ENCODE data around the gene SRGAP3. TPM values are rescaled to one million over a fixed set of nuclear protein-coding genes. Genes with fewer than 3 reads are reported as not detected.

SRGAP3 gene
- total and polyA plus RNA-seq, 7 experiments from 2014 or later, result 1.4 to 6.0 (median 4.6) TPM

DNA sequence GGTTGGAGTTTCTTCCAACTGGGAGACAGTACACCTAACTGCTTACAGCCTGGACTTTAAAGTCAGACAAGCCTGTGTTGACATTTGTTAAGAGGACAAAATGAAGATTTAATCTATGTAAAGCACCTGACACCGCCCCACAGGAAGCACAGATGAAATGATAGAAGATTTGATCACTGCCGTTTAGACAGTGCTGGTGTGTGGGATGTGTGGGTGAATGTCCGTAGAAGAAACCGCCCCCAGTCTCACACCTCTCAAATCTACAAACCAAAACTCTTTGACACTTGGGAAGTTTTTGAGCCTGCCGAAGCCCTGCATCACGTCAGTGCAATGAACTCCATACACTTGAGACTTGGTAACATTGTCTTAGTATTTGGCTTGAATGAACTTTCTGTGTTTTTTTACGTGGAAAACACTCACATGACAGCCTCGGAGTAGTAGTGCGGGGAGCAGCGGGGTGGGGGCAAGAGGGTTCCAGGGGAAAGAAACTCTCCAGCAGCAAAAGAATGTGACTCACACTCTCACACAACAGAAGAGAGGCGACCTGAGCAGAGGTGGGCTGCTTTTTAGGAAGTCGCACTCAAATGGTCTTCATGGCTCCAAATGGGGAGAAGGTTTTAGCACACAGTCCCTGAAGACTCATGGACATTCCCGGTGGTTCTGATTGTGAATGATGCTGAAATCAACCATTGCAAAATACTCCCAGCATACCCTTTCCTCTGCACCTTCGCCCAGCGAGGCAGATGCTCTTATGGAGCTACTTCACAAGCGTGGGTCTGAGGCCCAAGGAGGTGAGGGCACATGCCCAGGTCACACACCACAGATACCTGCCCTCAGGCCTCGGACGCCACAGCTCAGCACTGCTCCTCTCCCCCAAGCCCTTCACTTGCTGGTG, 79.2 kb downstream of the SRGAP3 start:
- H3K36me3 Mint-ChIP-seq, result no peaks in the 10 kb centered on the region
- peak overlapping the region; percentile 41 to 87 (median 62) for H3K27ac Mint-ChIP-seq
- POLR2A ChIA-PET, result interaction anchor here (0.7 kb wide), 1 partner anchor 1658 kb away, joined by 3 read pairs; no protein-coding TSS in a partner anchor
- H3K9me3 ChIP-seq (ENCODE audit: control insufficient read depth in 2 of 3, low read length in 3 of 3), result no peaks in the 10 kb centered on the region
- ATAC-seq (peak; percentile 76), DNase-seq (peak in 4 of 9 donors; percentile 15 to 26 (median 21))
- H3K36me3 ChIP-seq (ENCODE audit: control insufficient read depth in 2 of 3, insufficient read depth in 3 of 3, low read length in 3 of 3), result no peaks in the 10 kb centered on the region
- peak overlapping the region; percentile 3 for H3K4me3 ChIP-seq (ENCODE audit: low read length)
- peak overlapping the region; percentile 51 to 74 (median 70) for H3K4me3 Mint-ChIP-seq
- H3K9me3 Mint-ChIP-seq, result no peaks in the 10 kb centered on the region
- no peaks in the 10 kb centered on the region for H3K27me3 Mint-ChIP-seq
- H3K4me1 Mint-ChIP-seq, result peaks cover 16 to 58% (median 46%) of the 10 kb centered on the region in 7 donors
- no peak overlapping the region for H3K27ac ChIP-seq (ENCODE audit: low read depth, low read length)
- H3K4me1 ChIP-seq (ENCODE audit: control insufficient read depth in 2 of 2, insufficient read depth in 2 of 2, low read length in 2 of 2), result peaks cover 29 to 33% of the 10 kb centered on the region in 2 donors
- no peaks in the 10 kb centered on the region for H3K27me3 ChIP-seq (ENCODE audit: control insufficient read depth in 2 of 2, insufficient read depth in 2 of 2, low read length in 2 of 2)
- intact Hi-C loops (cut with micrococcal nuclease), result no loop called here
- CTCF ChIA-PET, result no interaction called here

GRCh38 chr3:9169326-9169725, 80.1 kb downstream of the SRGAP3 start:
- Mint-ChIP-seq H3K27ac (peak overlapping the region in 7 of 9 donors; percentile 5 to 87 (median 49)), H3K4me1 (peaks cover 16 to 58% (median 46%) of the 10 kb centered on the region in 7 donors), H3K36me3 (no peaks in the 10 kb centered on the region), H3K9me3 (no peaks in the 10 kb centered on the region), H3K4me3 (peak overlapping the region in 8 of 10 donors; percentile 15 to 70 (median 34)), H3K27me3 (no peaks in the 10 kb centered on the region)
- ChIA-PET POLR2A (no interaction called here), CTCF (no interaction called here)
- Histone ChIP-seq H3K36me3 (ENCODE audit: control insufficient read depth in 2 of 3, insufficient read depth in 3 of 3, low read length in 3 of 3) (no peaks in the 10 kb centered on the region), H3K4me3 (ENCODE audit: low read length) (no peak overlapping the region), H3K27me3 (ENCODE audit: control insufficient read depth in 2 of 2, insufficient read depth in 2 of 2, low read length in 2 of 2) (no peaks in the 10 kb centered on the region), H3K9me3 (ENCODE audit: control insufficient read depth in 2 of 3, low read length in 3 of 3) (no peaks in the 10 kb centered on the region), H3K27ac (ENCODE audit: low read depth, low read length) (no peak overlapping the region), H3K4me1 (ENCODE audit: control insufficient read depth in 2 of 2, insufficient read depth in 2 of 2, low read length in 2 of 2) (peaks cover 29 to 33% of the 10 kb centered on the region in 2 donors)
- ATAC-seq (no peak), DNase-seq (no peak)
- intact Hi-C loops (cut with micrococcal nuclease), result no loop called here

DNA sequence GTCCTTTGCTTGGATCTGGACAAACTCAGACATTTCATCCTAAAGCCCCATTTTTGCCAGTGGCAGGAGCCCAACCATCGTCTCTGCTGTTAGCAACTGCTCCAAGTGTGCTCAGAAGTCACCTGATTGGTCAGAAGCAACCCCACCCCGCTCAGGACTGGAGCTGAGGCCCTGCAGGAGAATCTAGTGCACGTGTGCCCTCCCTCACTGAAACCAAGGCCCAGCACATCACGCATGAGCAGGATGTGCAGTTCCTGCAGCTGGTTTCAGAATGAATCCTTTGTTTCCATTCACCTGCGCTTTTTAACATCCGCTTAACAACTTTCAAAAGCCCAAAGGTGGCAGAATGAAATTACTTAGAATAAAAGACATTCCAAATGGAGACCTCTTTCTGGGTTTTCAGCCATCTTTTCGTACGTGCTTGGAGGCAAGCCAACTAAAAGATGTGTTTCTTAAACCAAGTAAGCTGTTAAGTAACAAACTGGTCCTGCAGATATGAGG, 81.2 kb downstream of the SRGAP3 start:
- Histone ChIP-seq H3K4me3 (ENCODE audit: low read length) (no peak overlapping the region), H3K36me3 (ENCODE audit: control insufficient read depth in 2 of 3, insufficient read depth in 3 of 3, low read length in 3 of 3) (no peaks in the 10 kb centered on the region), H3K9me3 (ENCODE audit: control insufficient read depth in 2 of 3, low read length in 3 of 3) (no peaks in the 10 kb centered on the region), H3K27ac (ENCODE audit: low read depth, low read length) (peak overlapping the region; percentile 29), H3K27me3 (ENCODE audit: control insufficient read depth in 2 of 2, insufficient read depth in 2 of 2, low read length in 2 of 2) (no peaks in the 10 kb centered on the region), H3K4me1 (ENCODE audit: control insufficient read depth in 2 of 2, insufficient read depth in 2 of 2, low read length in 2 of 2) (peaks cover 29 to 33% of the 10 kb centered on the region in 2 donors)
- no peaks in the 10 kb centered on the region for H3K27me3 Mint-ChIP-seq
- intact Hi-C loops (cut with micrococcal nuclease), result loop anchor here in 1 of 2 donors (1.0 kb wide), 3 partner anchors 12 to 205 kb away; partner anchors contain the start of genes RAD18 and SRGAP3
- H3K4me3 Mint-ChIP-seq, result peak overlapping the region in 7 of 10 donors; percentile 2 to 70 (median 19)
- H3K36me3 Mint-ChIP-seq, result no peaks in the 10 kb centered on the region
- POLR2A ChIA-PET, result no interaction called here
- peaks cover 7 to 56% (median 46%) of the 10 kb centered on the region in 7 donors for H3K4me1 Mint-ChIP-seq
- H3K27ac Mint-ChIP-seq, result peak overlapping the region in 6 of 9 donors; percentile 21 to 76 (median 46)
- CTCF ChIA-PET, result no interaction called here
- DNase-seq (peak in 6 of 9 donors; percentile 18 to 60 (median 37)), ATAC-seq (no peak)
- no peaks in the 10 kb centered on the region for H3K9me3 Mint-ChIP-seq

DNA sequence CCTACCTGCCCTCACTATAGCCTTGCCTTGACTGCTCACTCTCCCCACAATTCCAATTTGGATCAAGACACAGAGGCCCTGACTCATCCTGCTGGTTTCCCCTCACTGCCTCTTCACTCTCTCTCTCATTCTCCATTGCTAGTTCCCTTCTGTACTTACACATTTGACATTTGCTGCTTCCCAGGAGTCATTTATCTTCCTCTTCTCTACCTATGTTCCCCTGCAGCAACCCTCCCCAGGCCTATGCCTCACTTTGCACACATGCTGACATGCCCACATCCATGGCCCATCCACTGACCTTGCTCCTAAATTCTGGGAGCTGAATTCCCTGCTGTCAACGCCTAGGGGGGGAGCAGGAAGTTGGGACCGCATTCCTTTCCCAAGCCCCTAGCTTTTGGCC, 82.2 kb downstream of the SRGAP3 start:
- Mint-ChIP-seq H3K4me3 (no peak overlapping the region), H3K36me3 (no peaks in the 10 kb centered on the region), H3K9me3 (no peaks in the 10 kb centered on the region), H3K27ac (no peak overlapping the region), H3K4me1 (peaks cover 0 to 53% (median 39%) of the 10 kb centered on the region in 7 donors), H3K27me3 (peaks cover 0 to 4% (median 0%) of the 10 kb centered on the region in 5 donors)
- H3K27me3 ChIP-seq (ENCODE audit: control insufficient read depth in 2 of 2, insufficient read depth in 2 of 2, low read length in 2 of 2), result no peaks in the 10 kb centered on the region
- no peak overlapping the region for H3K4me3 ChIP-seq (ENCODE audit: low read length)
- intact Hi-C loops (cut with micrococcal nuclease), result no loop called here
- ChIA-PET POLR2A (interaction anchor here (1.2 kb wide), 1 partner anchor 19 kb away, joined by 3 read pairs; no protein-coding TSS in a partner anchor), CTCF (no interaction called here)
- no peaks in the 10 kb centered on the region for H3K9me3 ChIP-seq (ENCODE audit: control insufficient read depth in 2 of 3, low read length in 3 of 3)
- no peaks in the 10 kb centered on the region for H3K36me3 ChIP-seq (ENCODE audit: control insufficient read depth in 2 of 3, insufficient read depth in 3 of 3, low read length in 3 of 3)
- no peak overlapping the region for H3K27ac ChIP-seq (ENCODE audit: low read depth, low read length)
- H3K4me1 ChIP-seq (ENCODE audit: control insufficient read depth in 2 of 2, insufficient read depth in 2 of 2, low read length in 2 of 2), result peaks cover 29 to 33% of the 10 kb centered on the region in 2 donors
- no peak for ATAC-seq
- DNase-seq, result no peak

DNA sequence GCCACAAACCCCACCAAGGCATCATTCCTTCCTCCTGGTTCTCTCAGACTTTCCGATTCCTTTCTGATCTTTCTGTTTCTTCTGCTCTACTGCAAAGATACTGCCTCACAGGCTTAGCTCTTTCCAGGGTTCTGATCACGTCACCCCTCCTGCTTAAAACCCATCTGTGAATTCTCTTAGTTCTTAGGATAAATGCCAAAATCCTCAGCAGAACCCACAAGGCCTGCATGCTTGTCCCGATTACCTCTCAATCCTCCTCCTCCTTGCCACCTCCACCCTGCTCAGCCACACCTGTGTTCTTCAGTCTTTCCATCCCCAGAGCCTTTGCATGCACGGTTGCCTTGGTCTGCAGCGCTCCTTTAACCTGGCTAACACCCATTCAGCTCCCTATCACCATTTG, 84.0 kb downstream of the SRGAP3 start:
- POLR2A ChIA-PET, result no interaction called here
- no peak overlapping the region for H3K4me3 ChIP-seq (ENCODE audit: low read length)
- no peaks in the 10 kb centered on the region for H3K27me3 ChIP-seq (ENCODE audit: control insufficient read depth in 2 of 2, insufficient read depth in 2 of 2, low read length in 2 of 2)
- H3K9me3 ChIP-seq (ENCODE audit: control insufficient read depth in 2 of 3, low read length in 3 of 3), result no peaks in the 10 kb centered on the region
- peaks cover 21 to 25% of the 10 kb centered on the region in 2 donors for H3K4me1 ChIP-seq (ENCODE audit: control insufficient read depth in 2 of 2, insufficient read depth in 2 of 2, low read length in 2 of 2)
- no peak overlapping the region for H3K27ac ChIP-seq (ENCODE audit: low read depth, low read length)
- Mint-ChIP-seq H3K36me3 (no peaks in the 10 kb centered on the region), H3K9me3 (no peaks in the 10 kb centered on the region), H3K27me3 (peaks cover 0 to 9% (median 0%) of the 10 kb centered on the region in 5 donors), H3K27ac (no peak overlapping the region), H3K4me3 (no peak overlapping the region), H3K4me1 (peaks cover 4 to 40% (median 27%) of the 10 kb centered on the region in 7 donors)
- no peak for DNase-seq
- intact Hi-C loops (cut with micrococcal nuclease), result no loop called here
- CTCF ChIA-PET, result no interaction called here
- ATAC-seq, result no peak
- H3K36me3 ChIP-seq (ENCODE audit: control insufficient read depth in 2 of 3, insufficient read depth in 3 of 3, low read length in 3 of 3), result no peaks in the 10 kb centered on the region

DNA sequence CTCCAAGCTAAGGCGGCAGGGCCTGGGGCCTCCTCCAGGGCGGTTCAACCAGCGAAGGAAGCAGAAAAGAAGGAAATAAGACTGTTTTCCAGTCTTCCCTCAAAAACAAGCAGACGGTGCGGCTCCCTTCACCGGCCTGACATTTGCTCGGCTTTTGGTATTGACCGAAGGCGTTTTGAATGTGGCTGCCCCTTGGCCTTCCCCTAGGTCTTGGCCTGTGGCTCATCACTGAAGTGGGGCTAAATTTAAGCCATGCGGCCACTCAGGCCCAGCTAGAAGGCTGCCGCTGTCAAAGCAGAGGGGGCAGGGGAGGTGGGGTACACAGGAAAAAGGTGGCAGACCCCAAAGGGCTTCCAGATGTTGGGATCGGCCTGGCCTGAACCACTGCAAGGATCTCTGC, 86.2 kb downstream of the SRGAP3 start:
- ATAC-seq, result no peak

More for the DNA sequence above, 86.2 kb downstream of the SRGAP3 start:
- H3K36me3 ChIP-seq (ENCODE audit: control insufficient read depth in 2 of 3, insufficient read depth in 3 of 3, low read length in 3 of 3), result no peaks in the 10 kb centered on the region
- Mint-ChIP-seq H3K4me1 (peaks cover 0 to 19% (median 6%) of the 10 kb centered on the region in 7 donors), H3K9me3 (no peaks in the 10 kb centered on the region), H3K36me3 (no peaks in the 10 kb centered on the region), H3K27ac (no peak overlapping the region), H3K27me3 (peaks cover 0 to 9% (median 0%) of the 10 kb centered on the region in 5 donors), H3K4me3 (no peak overlapping the region)
- no peak for DNase-seq
- peaks cover 0 to 4% of the 10 kb centered on the region in 2 donors for H3K4me1 ChIP-seq (ENCODE audit: control insufficient read depth in 2 of 2, insufficient read depth in 2 of 2, low read length in 2 of 2)
- H3K9me3 ChIP-seq (ENCODE audit: control insufficient read depth in 2 of 3, low read length in 3 of 3), result no peaks in the 10 kb centered on the region
- H3K27ac ChIP-seq (ENCODE audit: low read depth, low read length), result no peak overlapping the region
- ChIA-PET POLR2A (no interaction called here), CTCF (no interaction called here)
- no peaks in the 10 kb centered on the region for H3K27me3 ChIP-seq (ENCODE audit: control insufficient read depth in 2 of 2, insufficient read depth in 2 of 2, low read length in 2 of 2)
- H3K4me3 ChIP-seq (ENCODE audit: low read length), result no peak overlapping the region
- intact Hi-C loops (cut with micrococcal nuclease), result no loop called here
